Natural killer cell (primary cell): ENCODE measurements around the gene BIRC3. TPM values are rescaled to one million over a fixed set of nuclear protein-coding genes. Genes with fewer than 3 reads are reported as not detected.

Experiments used
- ATAC-seq, 3 donors: fragments of 150-1000 bp in 2 of 3; fragments of 200-7000 bp in 1 of 3; cut with Tn5 transposase; 1 replicate in 1 of 3; 2 replicates in 2 of 3; pipeline ENCODE4 v1.10.0; 2021; ENCODE audit warnings: mild to moderate bottlenecking in 2 of 3, moderate library complexity in 2 of 3
- DNase-seq, 2 donors: peaks; one replicate each; pipeline versions ENCODE4 v3.0.0 to v3.0.0-alpha.2; 2013 to 2021; ENCODE audit warnings: mixed read lengths in 1 of 2
- H3K27ac ChIP-seq: one replicate; pipeline ENCODE4 v1.5.1; 2013; ENCODE audit warnings: mild to moderate bottlenecking, low read length
- H3K27me3 ChIP-seq: one replicate; pipeline ENCODE4 v1.6.1; 2013; ENCODE audit warnings: low read length; ENCODE audit not compliant: control insufficient read depth, insufficient read depth
- H3K36me3 ChIP-seq: one replicate; pipeline ENCODE4 v1.6.1; 2013; ENCODE audit warnings: low read length; ENCODE audit not compliant: control insufficient read depth, insufficient read depth
- H3K4me1 ChIP-seq: one replicate; pipeline ENCODE4 v1.6.1; 2013; ENCODE audit warnings: low read length; ENCODE audit not compliant: control insufficient read depth, insufficient read depth
- H3K4me3 ChIP-seq: one replicate; pipeline ENCODE4 v1.5.1; 2013; ENCODE audit warnings: low read length
- H3K9me3 ChIP-seq: one replicate; pipeline ENCODE4 v1.6.1; 2013; ENCODE audit warnings: low read length; ENCODE audit not compliant: control insufficient read depth, insufficient read depth
- H3K27ac Mint-ChIP-seq, 2 donors: one replicate each; pipeline ENCODE4 v1.8.0; 2022; ENCODE audit warnings: mild to moderate bottlenecking in 2 of 2, mixed read lengths in 2 of 2, moderate library complexity in 1 of 2
- H3K27me3 Mint-ChIP-seq, 2 donors: one replicate each; pipeline ENCODE4 v1.8.0; 2022; ENCODE audit warnings: low read depth in 2 of 2, mixed read lengths in 2 of 2
- H3K36me3 Mint-ChIP-seq: one replicate; pipeline ENCODE4 v1.8.0; 2022; ENCODE audit warnings: mixed read lengths
- H3K4me1 Mint-ChIP-seq, 2 donors: one replicate each; pipeline ENCODE4 v1.8.0; 2022; ENCODE audit warnings: mixed read lengths in 2 of 2
- H3K4me3 Mint-ChIP-seq: one replicate; pipeline ENCODE4 v1.8.0; 2022; ENCODE audit warnings: mild to moderate bottlenecking, moderate library complexity, mixed read lengths
- H3K9me3 Mint-ChIP-seq, 2 donors: one replicate each; pipeline ENCODE4 v1.8.0; 2022; ENCODE audit warnings: mixed read lengths in 2 of 2
- WGBS: methylation state at CpG from one replicate; pipeline ENCODE4 v1.1.7; 2013; ENCODE audit warnings: missing lambda C conversion rate; ENCODE audit not compliant: insufficient coverage; 5-methylcytosine and 5-hydroxymethylcytosine counted together
- intact Hi-C: fragments of 100-400 bp; cut with micrococcal nuclease; formaldehyde crosslinking; loops from one replicate; pipeline ENCODE4 v1.14.2; 2022
- total RNA-seq, 4 donors: library from RNA; stranded (reverse); fragments of 120-200 nt in 1 of 4; gene quantifications; one replicate each; pipeline versions ENCODE4 v1.2.3 to v1.2.4, GENCODE V29; 2013 to 2022
- TF ChIP-seq, protein P1 (sequence below): fragments of 200-600 bp; IDR thresholded peaks from one replicate; pipeline ENCODE4 v1.8.0; 2022; ENCODE audit warnings: antibody characterized with exemption

BIRC3 gene
- total RNA-seq, 3 donors from 2014 or later (not counting 1 experiment from before 2014, with no cell fraction given): 14.2 to 92.3 (median 20.1) TPM

DNA sequence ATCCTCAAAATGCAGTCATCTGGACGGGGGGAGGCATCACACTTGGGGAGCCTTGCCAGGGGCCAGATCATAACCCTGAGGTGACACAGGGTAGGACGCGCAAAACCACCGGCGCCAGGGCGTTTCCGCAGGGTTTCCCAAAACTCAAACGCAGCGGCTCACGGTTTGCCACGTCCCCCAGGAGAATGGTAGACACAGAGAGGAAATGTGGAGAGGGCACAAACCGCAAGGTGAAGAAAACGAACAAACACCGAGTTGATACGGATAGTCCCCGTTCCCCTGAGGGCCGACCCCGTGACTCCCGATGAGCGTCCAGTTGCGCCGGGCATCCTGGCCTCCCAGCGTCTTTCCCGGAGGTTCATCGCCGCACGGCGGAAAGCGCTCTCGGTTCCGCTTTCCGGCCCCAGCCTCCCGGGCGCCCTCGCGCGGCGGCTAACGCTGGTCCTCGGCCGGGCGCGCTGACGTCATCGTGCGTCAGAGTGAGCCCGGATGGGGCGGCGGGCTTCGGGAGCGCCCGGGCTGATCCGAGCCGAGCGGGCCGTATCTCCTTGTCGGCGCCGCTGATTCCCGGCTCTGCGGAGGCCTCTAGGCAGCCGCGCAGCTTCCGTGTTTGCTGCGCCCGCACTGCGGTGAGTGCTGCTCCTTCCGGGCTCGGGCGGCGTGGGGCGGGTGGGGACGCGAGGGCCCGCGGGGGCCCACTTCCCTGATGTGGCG, 29.6 kb downstream of the BIRC3 start, which contains the start of gene BIRC2:
BIRC2 (plus strand) TSS at position 467 of the 714 bp plus-strand sequence. CDS start 2,641 bp downstream, outside the sequence.
- Mint-ChIP-seq H3K4me1 (peaks cover 44 to 51% of the 10 kb centered on the region in 2 donors), H3K9me3 (no peaks in the 10 kb centered on the region), H3K36me3 (peaks cover 6% of the 10 kb centered on the region), H3K27ac (peak within 1 kb of the TSS; percentile 97 to 99), H3K4me3 (peak within 1 kb of the TSS; percentile 98), H3K27me3 (no peaks in the 10 kb centered on the region)
- DNase-seq (peak; percentile 96 to 98), ATAC-seq (peak; percentile 82 to 94 (median 82))
- peaks cover 8% of the 10 kb centered on the region for H3K4me1 ChIP-seq
- peaks cover 18% of the 10 kb centered on the region for H3K36me3 ChIP-seq
- H3K27ac ChIP-seq: peak within 1 kb of the TSS; percentile 100
- intact Hi-C loops: loop anchor here (1.0 to 2.0 kb wide), 3 partner anchors 30 to 106 kb away; partner anchors contain the start of genes BIRC3 and TMEM123
- TF ChIP-seq, protein P1, sequence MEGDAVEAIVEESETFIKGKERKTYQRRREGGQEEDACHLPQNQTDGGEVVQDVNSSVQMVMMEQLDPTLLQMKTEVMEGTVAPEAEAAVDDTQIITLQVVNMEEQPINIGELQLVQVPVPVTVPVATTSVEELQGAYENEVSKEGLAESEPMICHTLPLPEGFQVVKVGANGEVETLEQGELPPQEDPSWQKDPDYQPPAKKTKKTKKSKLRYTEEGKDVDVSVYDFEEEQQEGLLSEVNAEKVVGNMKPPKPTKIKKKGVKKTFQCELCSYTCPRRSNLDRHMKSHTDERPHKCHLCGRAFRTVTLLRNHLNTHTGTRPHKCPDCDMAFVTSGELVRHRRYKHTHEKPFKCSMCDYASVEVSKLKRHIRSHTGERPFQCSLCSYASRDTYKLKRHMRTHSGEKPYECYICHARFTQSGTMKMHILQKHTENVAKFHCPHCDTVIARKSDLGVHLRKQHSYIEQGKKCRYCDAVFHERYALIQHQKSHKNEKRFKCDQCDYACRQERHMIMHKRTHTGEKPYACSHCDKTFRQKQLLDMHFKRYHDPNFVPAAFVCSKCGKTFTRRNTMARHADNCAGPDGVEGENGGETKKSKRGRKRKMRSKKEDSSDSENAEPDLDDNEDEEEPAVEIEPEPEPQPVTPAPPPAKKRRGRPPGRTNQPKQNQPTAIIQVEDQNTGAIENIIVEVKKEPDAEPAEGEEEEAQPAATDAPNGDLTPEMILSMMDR: peak; percentile 67
- no peaks in the 10 kb centered on the region for H3K9me3 ChIP-seq
- no peaks in the 10 kb centered on the region for H3K27me3 ChIP-seq
- WGBS: 0% methylated on average over 77 of the region's 77 CpGs
- H3K4me3 ChIP-seq: peak within 1 kb of the TSS; percentile 95

DNA sequence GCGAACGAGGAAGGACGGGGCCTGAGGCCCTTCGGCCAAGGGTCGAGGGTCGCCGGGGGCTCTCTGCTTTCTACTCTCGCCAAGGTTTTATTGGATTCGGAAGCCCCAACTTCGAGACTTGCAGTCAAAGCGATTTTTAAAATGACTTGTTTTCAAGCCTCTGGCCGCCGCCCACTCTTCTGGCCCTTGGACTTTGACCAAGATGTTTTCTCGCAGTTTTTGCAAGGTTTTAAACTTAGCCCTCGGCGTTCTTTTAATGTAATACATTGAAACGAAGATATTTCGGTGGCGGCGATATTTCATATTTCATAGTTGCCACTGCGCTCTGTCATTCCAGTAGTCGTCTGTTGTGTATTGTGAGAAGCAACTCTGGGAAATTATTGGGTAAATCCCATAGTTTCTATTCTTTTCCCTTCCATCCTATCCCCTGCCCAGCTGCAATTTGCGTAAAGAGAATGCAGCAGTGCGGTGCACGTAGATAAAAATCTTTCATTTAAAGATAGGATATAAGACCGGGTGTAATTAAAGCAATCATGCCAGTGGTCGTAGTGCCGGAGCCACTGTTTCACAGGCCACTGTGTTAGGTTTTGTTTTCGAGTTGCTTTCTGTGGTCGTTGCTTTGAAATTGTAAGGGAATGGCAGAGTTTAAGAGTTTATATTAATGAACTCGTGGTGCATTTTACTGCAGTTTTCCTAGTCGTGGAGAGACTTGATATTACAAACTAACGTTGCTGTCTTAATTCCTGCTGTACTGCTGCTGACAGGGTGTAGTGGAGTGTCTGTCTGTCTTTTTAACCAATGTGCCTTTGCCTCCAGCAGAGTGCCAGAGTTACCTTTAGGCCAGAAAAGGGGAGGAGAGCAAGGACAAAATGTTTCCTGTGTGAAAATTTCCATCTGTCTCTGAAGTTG, 30.4 kb downstream of the BIRC3 start:
- ATAC-seq (peak in 2 of 3 donors; percentile 6 to 24), DNase-seq (peak in 1 of 2 donors; percentile 57)
- Mint-ChIP-seq H3K36me3 (peaks cover 6% of the 10 kb centered on the region), H3K27me3 (no peaks in the 10 kb centered on the region), H3K27ac (peak overlapping the region; percentile 97 to 99), H3K4me3 (peak overlapping the region; percentile 98), H3K4me1 (peaks cover 41 to 49% of the 10 kb centered on the region in 2 donors), H3K9me3 (no peaks in the 10 kb centered on the region)
- intact Hi-C loops: loop anchor here (2.0 kb wide), 2 partner anchors 53 to 105 kb away; partner anchors contain the start of gene TMEM123
- Histone ChIP-seq H3K27me3 (no peaks in the 10 kb centered on the region), H3K4me3 (peak overlapping the region; percentile 95), H3K9me3 (no peaks in the 10 kb centered on the region), H3K27ac (peak overlapping the region; percentile 100), H3K36me3 (peaks cover 18% of the 10 kb centered on the region), H3K4me1 (peaks cover 7% of the 10 kb centered on the region)
- TF ChIP-seq, protein P1: no peak
- WGBS: under 1% methylated on average over 30 of the region's 33 CpGs

DNA sequence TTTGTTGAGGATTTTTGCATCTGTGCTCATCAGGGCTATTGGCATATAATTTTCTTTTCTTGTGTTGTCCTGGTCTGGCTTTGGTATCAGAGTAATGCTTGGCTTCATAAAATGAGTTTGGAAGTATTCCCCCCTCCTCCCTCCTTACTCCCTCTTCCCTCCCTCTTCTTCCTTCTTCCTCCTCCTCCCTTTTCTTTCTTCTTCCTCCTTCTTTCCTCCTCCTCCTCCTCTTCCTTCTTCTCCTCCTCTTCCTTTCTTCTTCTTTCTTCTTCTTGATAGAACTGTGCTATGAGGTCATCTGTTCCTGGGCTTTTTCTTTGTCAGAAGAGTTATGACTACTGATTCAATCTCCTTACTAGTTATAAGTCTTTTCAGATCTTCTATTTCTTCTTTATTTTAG, 39.8 kb downstream of the BIRC3 start:
- intact Hi-C loops: no loop called here
- ATAC-seq: no peak
- H3K4me3 Mint-ChIP-seq: no peak overlapping the region
- peaks cover 35 to 38% of the 10 kb centered on the region in 2 donors for H3K4me1 Mint-ChIP-seq
- no peak overlapping the region for H3K27ac Mint-ChIP-seq
- no peak for DNase-seq
- H3K36me3 ChIP-seq: peaks cover 10% of the 10 kb centered on the region
- no peaks in the 10 kb centered on the region for H3K27me3 Mint-ChIP-seq
- H3K36me3 Mint-ChIP-seq: peaks cover 16% of the 10 kb centered on the region
- H3K4me1 ChIP-seq: peaks cover 13% of the 10 kb centered on the region
- H3K9me3 Mint-ChIP-seq: no peaks in the 10 kb centered on the region
- H3K27ac ChIP-seq: no peak overlapping the region
- TF ChIP-seq, protein P1: no peak
- no peak overlapping the region for H3K4me3 ChIP-seq
- H3K9me3 ChIP-seq: no peaks in the 10 kb centered on the region
- no peaks in the 10 kb centered on the region for H3K27me3 ChIP-seq
